ENCODE measurements around the gene PCSK5.

The PCSK5 gene

DNA sequence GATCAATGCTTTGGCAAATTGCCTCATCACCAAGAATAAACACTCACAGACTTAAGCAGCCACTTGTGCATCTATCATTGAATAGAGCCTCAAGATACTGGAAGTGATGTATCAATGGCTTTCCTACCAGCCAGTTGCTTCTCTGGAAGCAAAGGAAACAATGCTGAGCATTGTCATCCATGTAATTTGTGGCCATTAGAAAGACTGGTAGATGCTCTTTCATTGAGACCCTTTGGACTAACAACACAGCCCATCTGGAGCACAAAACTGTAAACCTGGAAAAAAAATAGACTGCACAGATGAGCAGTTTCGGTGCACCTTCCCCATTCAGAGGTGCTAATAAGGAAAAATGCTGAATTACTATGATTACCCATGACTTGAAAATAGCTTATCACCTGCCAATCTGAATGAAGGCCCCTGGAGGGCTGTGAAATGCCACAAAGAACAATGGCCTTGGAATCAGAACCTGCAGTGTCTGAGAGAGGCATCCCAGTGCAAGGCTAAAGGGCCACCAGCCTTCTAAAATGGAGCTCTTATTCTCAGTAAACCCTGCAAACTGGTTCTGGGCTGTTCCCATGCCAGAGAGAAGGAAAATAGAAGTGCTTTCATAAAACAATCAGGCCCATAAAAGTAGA, 376.3 kb downstream of the PCSK5 start:
- CTCF ChIA-PET = no interaction called here
- TF ChIP-seq, protein P1, sequence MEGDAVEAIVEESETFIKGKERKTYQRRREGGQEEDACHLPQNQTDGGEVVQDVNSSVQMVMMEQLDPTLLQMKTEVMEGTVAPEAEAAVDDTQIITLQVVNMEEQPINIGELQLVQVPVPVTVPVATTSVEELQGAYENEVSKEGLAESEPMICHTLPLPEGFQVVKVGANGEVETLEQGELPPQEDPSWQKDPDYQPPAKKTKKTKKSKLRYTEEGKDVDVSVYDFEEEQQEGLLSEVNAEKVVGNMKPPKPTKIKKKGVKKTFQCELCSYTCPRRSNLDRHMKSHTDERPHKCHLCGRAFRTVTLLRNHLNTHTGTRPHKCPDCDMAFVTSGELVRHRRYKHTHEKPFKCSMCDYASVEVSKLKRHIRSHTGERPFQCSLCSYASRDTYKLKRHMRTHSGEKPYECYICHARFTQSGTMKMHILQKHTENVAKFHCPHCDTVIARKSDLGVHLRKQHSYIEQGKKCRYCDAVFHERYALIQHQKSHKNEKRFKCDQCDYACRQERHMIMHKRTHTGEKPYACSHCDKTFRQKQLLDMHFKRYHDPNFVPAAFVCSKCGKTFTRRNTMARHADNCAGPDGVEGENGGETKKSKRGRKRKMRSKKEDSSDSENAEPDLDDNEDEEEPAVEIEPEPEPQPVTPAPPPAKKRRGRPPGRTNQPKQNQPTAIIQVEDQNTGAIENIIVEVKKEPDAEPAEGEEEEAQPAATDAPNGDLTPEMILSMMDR (conservative IDR thresholded peaks at IDR 0.05; ENCODE audit: low read depth) = no peak
- POLR2A ChIA-PET (ENCODE audit: low non-redundant PET) = no interaction called here
- no peak overlapping the region for H3K27ac ChIP-seq
- no peak for DNase-seq (ENCODE audit: low spot score)

DNA sequence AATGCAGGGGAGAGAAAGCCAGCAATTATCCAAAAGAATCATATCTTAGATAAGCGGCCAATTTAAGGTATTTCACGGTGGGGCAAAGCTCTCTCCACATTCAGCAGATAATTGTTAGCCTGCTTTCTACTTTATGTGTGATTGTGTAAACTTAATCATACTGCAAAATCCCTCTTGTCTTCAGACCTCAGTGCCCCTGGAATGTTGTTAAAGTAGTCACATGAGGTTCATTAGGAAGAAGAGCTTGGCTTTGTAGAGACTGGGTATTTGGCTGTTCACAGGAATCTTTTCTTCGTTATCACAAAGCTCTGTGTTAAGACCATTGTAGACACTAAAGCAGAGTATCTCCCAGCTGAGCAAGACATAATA, 376.8 kb downstream of the PCSK5 start:
- no peak for DNase-seq (ENCODE audit: low spot score)
- no peak overlapping the region for H3K27ac ChIP-seq
- TF ChIP-seq, protein P1 (conservative IDR thresholded peaks at IDR 0.05; ENCODE audit: low read depth) = no peak
- ChIA-PET POLR2A (ENCODE audit: low non-redundant PET) (no interaction called here), CTCF (no interaction called here)

DNA sequence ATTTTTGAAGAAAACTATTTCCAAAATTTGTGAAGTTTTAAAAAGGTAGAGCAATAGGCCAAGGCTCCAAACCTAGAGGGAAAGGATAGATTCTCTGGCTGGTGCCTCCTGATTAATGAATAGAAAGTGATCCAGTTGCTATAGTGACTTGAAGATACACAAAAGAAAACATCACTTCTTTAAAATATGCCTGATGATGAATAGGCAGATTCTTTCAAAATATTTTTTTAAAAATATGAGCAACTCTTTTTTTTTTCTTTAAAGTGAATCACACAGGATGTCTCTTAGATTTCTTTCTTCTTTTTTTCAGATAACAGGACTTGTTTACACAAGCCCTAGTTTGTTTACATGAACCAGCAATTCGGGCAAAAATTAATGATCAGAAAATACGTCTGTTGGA, 379.3 kb downstream of the PCSK5 start:
- POLR2A ChIA-PET (ENCODE audit: low non-redundant PET) = no interaction called here

DNA sequence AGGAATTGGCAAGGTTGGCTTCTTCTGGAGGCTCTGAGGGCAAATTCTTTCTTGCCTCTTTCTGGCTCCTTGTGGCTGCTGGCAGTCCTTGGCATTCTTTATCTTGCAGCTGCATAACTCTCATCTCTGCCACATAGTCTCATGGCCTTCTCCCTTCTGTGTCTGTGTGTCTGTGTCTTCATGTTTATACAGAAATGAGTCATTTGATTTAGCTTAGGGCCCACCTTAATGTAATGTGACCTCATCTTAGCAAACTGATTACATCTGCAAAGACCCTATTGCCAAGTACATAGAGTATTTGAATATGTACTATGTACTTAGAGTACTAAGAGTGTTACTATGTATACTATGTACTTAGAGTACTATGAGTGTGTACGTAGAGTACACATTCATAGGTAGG, 381.3 kb downstream of the PCSK5 start:
- no peak overlapping the region for H3K27ac ChIP-seq
- DNase-seq (ENCODE audit: low spot score) = no peak
- TF ChIP-seq, protein P1 (conservative IDR thresholded peaks at IDR 0.05; ENCODE audit: low read depth) = no peak
- ChIA-PET POLR2A (ENCODE audit: low non-redundant PET) (no interaction called here), CTCF (no interaction called here)

More for the DNA sequence above, 379.3 kb downstream of the PCSK5 start:
- CTCF ChIA-PET = interaction anchor here (0.7 kb wide), 1 partner anchor 421 kb away, joined by 3 read pairs; no protein-coding TSS in a partner anchor
- TF ChIP-seq, protein P1 (conservative IDR thresholded peaks at IDR 0.05; ENCODE audit: low read depth) = no peak
- DNase-seq (ENCODE audit: low spot score) = peak; percentile 17
- H3K27ac ChIP-seq = no peak overlapping the region

DNA sequence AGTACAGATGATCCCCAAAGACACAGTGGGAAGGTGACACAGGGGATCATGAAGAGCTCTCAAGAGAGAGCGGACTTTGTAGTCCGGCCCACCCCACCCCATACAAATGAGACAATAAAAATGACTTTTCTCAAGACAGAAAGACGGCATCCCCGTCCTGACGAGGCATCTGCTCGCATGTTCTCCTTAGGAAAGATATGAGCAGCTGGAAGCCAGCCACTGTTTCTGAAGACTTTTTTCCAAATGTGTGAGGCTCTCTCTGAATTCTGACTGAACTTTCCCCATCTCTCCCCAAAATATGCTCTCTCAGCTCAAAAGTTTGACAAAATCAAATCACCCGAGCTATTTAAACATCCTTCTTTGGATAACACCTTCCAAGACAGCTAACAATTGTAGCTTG, 398.6 kb downstream of the PCSK5 start:
- TF ChIP-seq, protein P1 (conservative IDR thresholded peaks at IDR 0.05; ENCODE audit: low read depth) = no peak
- H3K27ac ChIP-seq = no peak overlapping the region
- ChIA-PET POLR2A (ENCODE audit: low non-redundant PET) (interaction anchor here (0.7 kb wide), 1 partner anchor 1107 kb away, joined by 7 read pairs; no protein-coding TSS in a partner anchor), CTCF (interaction anchor here (0.6 kb wide), 2 partner anchors 15 to 16 kb away, joined by 3 read pairs; no protein-coding TSS in a partner anchor)
- DNase-seq (ENCODE audit: low spot score) = no peak

DNA sequence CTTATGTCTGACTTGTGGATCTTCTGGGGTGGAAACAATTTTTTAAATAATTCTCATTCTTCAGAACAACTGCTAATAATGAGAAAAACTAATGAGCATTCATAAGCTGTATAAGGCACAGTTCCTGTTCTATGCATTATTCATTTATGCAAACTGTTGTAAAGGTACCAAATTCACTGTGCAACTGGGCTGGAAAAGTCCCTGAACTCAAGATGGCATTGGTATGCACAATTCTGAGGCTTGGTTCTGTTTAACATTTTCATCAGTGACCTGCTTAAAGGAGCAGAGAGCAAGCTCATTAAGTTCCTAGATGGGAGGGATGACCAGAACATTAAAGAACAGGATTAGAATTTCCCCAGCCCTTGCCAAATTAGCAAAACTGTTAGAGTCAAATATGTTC, 399.2 kb downstream of the PCSK5 start:
- H3K27ac ChIP-seq = no peak overlapping the region
- ChIA-PET POLR2A (ENCODE audit: low non-redundant PET) (no interaction called here), CTCF (interaction anchor here (0.6 kb wide), 1 partner anchor 17 kb away, joined by 3 read pairs; no protein-coding TSS in a partner anchor)
- TF ChIP-seq, protein P1 (conservative IDR thresholded peaks at IDR 0.05; ENCODE audit: low read depth) = no peak
- DNase-seq (ENCODE audit: low spot score) = no peak
